Spleen (tissue), 11 donors: ENCODE measurements around the gene ENOPH1. TPM values are rescaled to one million over a fixed set of nuclear protein-coding genes. Genes with fewer than 3 reads are reported as not detected.

Experiments
- DNase-seq: peaks from one replicate; pipeline ENCODE4 v3.0.0-alpha.2; 2020
- H3K27ac ChIP-seq, 8 donors: fragments of 200-600 bp; sonication (generic) in 7 of 8; 1 replicate in 4 of 8; 2 replicates in 4 of 8; pipeline versions ENCODE4 v1.5.0 to v1.8.0; 2016 to 2021; ENCODE audit warnings: inconsistent platforms in 4 of 8, mild to moderate bottlenecking in 4 of 8, moderate library complexity in 1 of 8
- H3K27me3 ChIP-seq, 7 donors: fragments of 200-600 bp; sonication (generic) in 6 of 7; replicated peaks in 1 of 7; 1 replicate in 4 of 7; 2 replicates in 3 of 7; pipeline versions ENCODE4 v1.5.0 to v1.8.0; 2016 to 2021; ENCODE audit warnings: inconsistent platforms in 3 of 7, mild to moderate bottlenecking in 1 of 7
- H3K36me3 ChIP-seq, 6 donors: fragments of 200-600 bp; sonication (generic) in 5 of 6; 1 replicate in 4 of 6; 2 replicates in 2 of 6; pipeline versions ENCODE4 v1.5.0 to v1.8.0; 2016 to 2021; ENCODE audit warnings: inconsistent platforms in 2 of 6
- H3K4me1 ChIP-seq, 6 donors: fragments of 200-600 bp; sonication (generic) in 5 of 6; 1 replicate in 3 of 6; 2 replicates in 3 of 6; pipeline versions ENCODE4 v1.5.0 to v1.8.0; 2016 to 2021; ENCODE audit warnings: inconsistent platforms in 3 of 6
- H3K4me3 ChIP-seq, 8 donors: fragments of 200-600 bp; sonication (generic) in 7 of 8; 1 replicate in 4 of 8; 2 replicates in 4 of 8; pipeline versions ENCODE4 v1.5.0 to v1.8.0; 2016 to 2021; ENCODE audit warnings: inconsistent platforms in 4 of 8, mild to moderate bottlenecking in 4 of 8, moderate library complexity in 2 of 8
- H3K9me3 ChIP-seq, 8 donors: fragments of 200-600 bp; sonication (generic) in 7 of 8; 1 replicate in 4 of 8; 2 replicates in 4 of 8; pipeline versions ENCODE4 v1.5.0 to v1.8.0; 2016 to 2021; ENCODE audit warnings: inconsistent platforms in 4 of 8
- CTCF ChIP-seq, 11 experiments: fragments of 200-600 bp in 7 of 11; fragments of 450-650 bp in 4 of 11; sonication (generic) in 4 of 11; IDR thresholded peaks in 8 of 11; conservative IDR thresholded peaks in 3 of 11; 1 replicate in 7 of 11; 2 replicates in 4 of 11; pipeline versions ENCODE4 v1.4.0 to v1.8.0; 2016 to 2021; ENCODE audit warnings: antibody characterized with exemption in 11 of 11, inconsistent platforms in 4 of 11, mild to moderate bottlenecking in 1 of 11
- POLR2A ChIP-seq, 3 donors: fragments of 450-650 bp; IDR thresholded peaks; one replicate each; pipeline ENCODE4 v1.5.1; 2017; ENCODE audit warnings: antibody characterized with exemption in 3 of 3, mild to moderate bottlenecking in 1 of 3
- POLR2AphosphoS5 ChIP-seq, 3 donors: sonication (generic); formaldehyde crosslinking; IDR thresholded peaks; one replicate each; pipeline ENCODE4 v1.5.1; 2017; ENCODE audit warnings: antibody characterized with exemption in 3 of 3
- WGBS, 5 donors: extraction: QIAGEN DNeasy Blood & Tissue Kit in 3 of 5; methylation state at CpG; one replicate each; pipeline versions ENCODE4 v1.1.5 to v1.1.7; 2013 to 2018; 5-methylcytosine and 5-hydroxymethylcytosine counted together
- intact Hi-C: fragments of 100-400 bp; cut with DNase I; formaldehyde crosslinking; loops from one replicate; pipeline ENCODE4 v1.15.0; 2023; ENCODE audit warnings: low total_unique reads
- polyA plus RNA-seq, 3 donors: library from polyadenylated mRNA; stranded (reverse); fragments of 200-250 nt; gene quantifications; one replicate each; pipeline ENCODE4 v1.2.1, GENCODE V29; 2013
- total RNA-seq, 7 donors: library from RNA; depleted of rRNA in 3 of 7; stranded (reverse); fragments of >200 nt in 3 of 7; fragmentation: NEBNext Ultra II Directional in 4 of 7; extraction: Animal tissue kit (Norgen Biotek cat#: 25700) in 4 of 7; gene quantifications; one replicate each; pipeline versions ENCODE4 v1.1.0 to v1.2.1, GENCODE V29; 2016 to 2021
- donor health status: healthy with polysubstance abuse.
- donor health status: DM: no; HTN: no; CAD: no; lungs with moderate emphysema.
- donor health status: DM: no; HTN: no; CAD: no.
- donor health status: Bipolar disorder and iron deficiency.
- donor health status: healthy.
- donor health status: DM: no; HTN: no; CAD: no.
- donor health status: DM: yes; HTN: yes; CAD: no.

ENOPH1 gene
- total and polyA plus RNA-seq, 10 donors = 21.6 to 35.9 (median 28.5) TPM

- no peaks in the 10 kb centered on the region for H3K4me1 ChIP-seq
- H3K27ac ChIP-seq = no peak overlapping the region
- no peak for TF ChIP-seq POLR2A (IDR thresholded peaks at IDR 0.05)
- no peak for TF ChIP-seq POLR2AphosphoS5 (IDR thresholded peaks at IDR 0.05)
- TF ChIP-seq CTCF (IDR thresholded peaks at IDR 0.05 in 8 of 11, conservative IDR thresholded peaks at IDR 0.05 in 3 of 11) = no peak
- H3K9me3 ChIP-seq = no peaks in the 10 kb centered on the region
- WGBS, 5 donors = 80 to 99% (median 89%) methylated on average over 3 of the region's 3 CpGs
- H3K27me3 ChIP-seq = no peaks in the 10 kb centered on the region
- intact Hi-C loops = no loop called here
- DNase-seq = no peak
- no peak overlapping the region for H3K4me3 ChIP-seq
- H3K36me3 ChIP-seq = no peaks in the 10 kb centered on the region
Observed at GRCh38 chr4:82397527-82397926, 32.9 kb upstream of the ENOPH1 start.

GRCh38 chr4:82398263-82398662 lies 32.1 kb upstream of the ENOPH1 start:
- intact Hi-C loops = no loop called here
- no peak for DNase-seq
- no peaks in the 10 kb centered on the region for H3K9me3 ChIP-seq
- no peaks in the 10 kb centered on the region for H3K4me1 ChIP-seq
- no peaks in the 10 kb centered on the region for H3K36me3 ChIP-seq
- no peak overlapping the region for H3K27ac ChIP-seq
- 71 to 95% (median 83%) methylated on average over 1 of the region's 1 CpG for WGBS, 5 donors
- no peaks in the 10 kb centered on the region for H3K27me3 ChIP-seq
- H3K4me3 ChIP-seq = no peak overlapping the region
- TF ChIP-seq CTCF (IDR thresholded peaks at IDR 0.05 in 8 of 11, conservative IDR thresholded peaks at IDR 0.05 in 3 of 11) (no peak), POLR2AphosphoS5 (IDR thresholded peaks at IDR 0.05) (no peak), POLR2A (IDR thresholded peaks at IDR 0.05) (no peak)

- TF ChIP-seq POLR2AphosphoS5 (IDR thresholded peaks at IDR 0.05) (no peak), CTCF (IDR thresholded peaks at IDR 0.05 in 8 of 11, conservative IDR thresholded peaks at IDR 0.05 in 3 of 11) (no peak), POLR2A (IDR thresholded peaks at IDR 0.05) (no peak)
Observed at GRCh38 chr4:82401600-82401999, 28.8 kb upstream of the ENOPH1 start.

GRCh38 chr4:82402196-82402775 lies 28.1 kb upstream of the ENOPH1 start:
- H3K9me3 ChIP-seq = no peaks in the 10 kb centered on the region
- intact Hi-C loops = no loop called here
- no peaks in the 10 kb centered on the region for H3K27me3 ChIP-seq
- DNase-seq = no peak
- no peaks in the 10 kb centered on the region for H3K4me1 ChIP-seq
- H3K36me3 ChIP-seq = no peaks in the 10 kb centered on the region
- WGBS, 5 donors = 94 to 95% (median 95%) methylated on average over 17 of the region's 17 CpGs
- no peak overlapping the region for H3K27ac ChIP-seq
- TF ChIP-seq POLR2AphosphoS5 (IDR thresholded peaks at IDR 0.05) (no peak), POLR2A (IDR thresholded peaks at IDR 0.05) (no peak), CTCF (IDR thresholded peaks at IDR 0.05 in 8 of 11, conservative IDR thresholded peaks at IDR 0.05 in 3 of 11) (no peak)
- H3K4me3 ChIP-seq = no peak overlapping the region

More at GRCh38 chr4:82401600-82401999, 28.8 kb upstream of the ENOPH1 start:
- Histone ChIP-seq H3K27me3 (no peaks in the 10 kb centered on the region), H3K4me1 (no peaks in the 10 kb centered on the region), H3K36me3 (no peaks in the 10 kb centered on the region), H3K27ac (no peak overlapping the region), H3K9me3 (no peaks in the 10 kb centered on the region), H3K4me3 (no peak overlapping the region)
- intact Hi-C loops = no loop called here
- no peak for DNase-seq
- 80 to 92% (median 84%) methylated on average over 7 of the region's 7 CpGs for WGBS, 5 donors
